Fibroblast of villous mesenchyme (primary cell): ENCODE data around the gene TXNRD2. TPM values are rescaled to one million over a fixed set of nuclear protein-coding genes. Genes with fewer than 3 reads are reported as not detected.

ENCODE experiments used
- DNase-seq: peaks from one replicate; pipeline ENCODE4 v3.0.0-alpha.2; 2010; ENCODE audit warnings: low read depth
- H3K4me3 ChIP-seq: 2 replicates; pipeline ENCODE4 v1.5.1; 2011; ENCODE audit warnings: low read depth, mild to moderate bottlenecking, low read length
- total RNA-seq: library from RNA; depleted of rRNA; stranded (reverse); fragments of >200 nt; gene quantifications from 2 replicates; pipeline ENCODE4 v1.2.3, GENCODE V29; 2012
- TF ChIP-seq, protein P1 (sequence below): IDR thresholded peaks from 2 replicates; pipeline ENCODE4 v1.5.1; 2012; ENCODE audit warnings: low read depth, mild to moderate bottlenecking, low read length; ENCODE audit not compliant: insufficient read depth

The TXNRD2 gene
- total RNA-seq, 1 donor, result 39.3 TPM

- no peak overlapping the region for H3K4me3 ChIP-seq
- no peak for DNase-seq
- TF ChIP-seq, protein P1, sequence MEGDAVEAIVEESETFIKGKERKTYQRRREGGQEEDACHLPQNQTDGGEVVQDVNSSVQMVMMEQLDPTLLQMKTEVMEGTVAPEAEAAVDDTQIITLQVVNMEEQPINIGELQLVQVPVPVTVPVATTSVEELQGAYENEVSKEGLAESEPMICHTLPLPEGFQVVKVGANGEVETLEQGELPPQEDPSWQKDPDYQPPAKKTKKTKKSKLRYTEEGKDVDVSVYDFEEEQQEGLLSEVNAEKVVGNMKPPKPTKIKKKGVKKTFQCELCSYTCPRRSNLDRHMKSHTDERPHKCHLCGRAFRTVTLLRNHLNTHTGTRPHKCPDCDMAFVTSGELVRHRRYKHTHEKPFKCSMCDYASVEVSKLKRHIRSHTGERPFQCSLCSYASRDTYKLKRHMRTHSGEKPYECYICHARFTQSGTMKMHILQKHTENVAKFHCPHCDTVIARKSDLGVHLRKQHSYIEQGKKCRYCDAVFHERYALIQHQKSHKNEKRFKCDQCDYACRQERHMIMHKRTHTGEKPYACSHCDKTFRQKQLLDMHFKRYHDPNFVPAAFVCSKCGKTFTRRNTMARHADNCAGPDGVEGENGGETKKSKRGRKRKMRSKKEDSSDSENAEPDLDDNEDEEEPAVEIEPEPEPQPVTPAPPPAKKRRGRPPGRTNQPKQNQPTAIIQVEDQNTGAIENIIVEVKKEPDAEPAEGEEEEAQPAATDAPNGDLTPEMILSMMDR, result no peak
These were observed 46.8 kb upstream of the TXNRD2 start for GRCh38 chr22:19988331-19988808.

- H3K4me3 ChIP-seq, result no peak overlapping the region
- TF ChIP-seq, protein P1, result no peak
- no peak for DNase-seq
These were observed 46.0 kb upstream of the TXNRD2 start for GRCh38 chr22:19987394-19988306.

GRCh38 chr22:19986410-19987341 lies 45.1 kb upstream of the TXNRD2 start:
- TF ChIP-seq, protein P1, result no peak
- peak overlapping the region; percentile 60 for H3K4me3 ChIP-seq
- peak; percentile 61 for DNase-seq

DNA sequence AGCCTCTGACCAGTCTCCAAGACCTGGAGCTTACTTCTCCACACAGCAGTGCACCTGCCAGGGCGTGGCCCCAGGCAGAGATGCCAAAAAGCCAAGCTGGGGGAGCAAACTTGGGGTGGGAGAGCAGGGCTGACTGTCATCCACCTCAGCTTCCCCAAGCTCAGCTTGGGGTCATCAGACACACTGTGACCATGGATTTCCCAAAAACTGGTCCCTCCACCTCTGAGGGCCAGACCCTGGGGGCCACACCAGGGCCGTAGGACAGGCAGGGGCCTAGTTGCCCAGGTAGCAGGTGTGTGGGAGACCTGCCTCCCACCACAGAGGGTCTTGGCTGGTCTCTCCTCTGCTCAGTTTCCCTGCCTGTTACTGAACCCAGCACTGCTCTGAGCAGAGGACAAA lies 44.4 kb upstream of the TXNRD2 start:
- TF ChIP-seq, protein P1, result no peak
- H3K4me3 ChIP-seq, result peak overlapping the region; percentile 60
- DNase-seq, result no peak

DNA sequence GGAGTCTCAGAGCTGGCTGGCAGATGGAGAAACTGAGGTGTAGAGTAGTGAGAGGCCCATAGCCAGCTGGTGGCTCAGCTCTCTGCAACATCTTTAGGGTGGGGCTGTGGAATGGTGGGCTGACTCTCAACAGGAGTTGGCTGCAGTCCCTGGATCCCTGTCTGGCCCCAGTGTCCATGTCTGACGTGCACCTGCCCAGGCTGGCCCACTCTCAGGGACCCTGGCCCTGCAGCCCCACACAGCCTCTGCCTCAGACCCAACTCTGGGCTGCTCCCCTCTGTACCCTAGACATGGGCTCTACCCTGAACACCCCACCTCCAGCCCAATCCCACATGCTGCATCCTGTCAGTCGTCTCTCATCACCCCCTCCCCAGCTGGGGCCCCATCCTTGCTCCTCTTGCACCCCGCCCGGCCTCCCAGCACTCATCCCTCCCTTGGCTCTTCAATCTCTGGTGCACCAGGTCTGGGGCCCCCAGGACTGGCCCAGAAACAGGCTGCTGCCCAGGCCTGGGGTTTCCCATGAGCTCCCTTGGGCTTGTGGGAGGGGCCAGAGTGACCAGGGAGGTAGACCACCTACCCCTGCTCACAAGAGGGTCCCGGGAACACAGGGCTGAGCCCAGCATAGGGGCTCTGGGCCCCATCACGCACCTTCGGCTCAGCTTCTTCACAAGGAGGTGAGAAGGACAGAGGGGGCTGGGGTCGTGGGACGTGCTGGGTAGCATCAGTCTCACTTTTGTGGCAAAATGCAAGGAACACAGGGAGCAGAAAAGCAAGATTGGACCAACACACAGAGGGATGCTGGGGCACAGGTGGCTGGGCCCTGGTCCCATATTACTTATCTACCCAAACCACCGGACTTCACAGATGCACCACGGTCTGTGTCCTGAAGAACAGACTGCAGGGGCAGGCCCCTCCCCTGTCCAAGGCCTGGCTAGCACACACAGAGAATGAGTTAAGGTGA lies 43.5 kb upstream of the TXNRD2 start:
- no peak for DNase-seq
- H3K4me3 ChIP-seq, result no peak overlapping the region
- TF ChIP-seq, protein P1, result no peak
